Measurements from ENCODE around the gene PDS5A. TPM values are rescaled to one million over a fixed set of nuclear protein-coding genes. Genes with fewer than 3 reads are reported as not detected.
"Not testable (repeated sequence)": the region's sequence is repeated elsewhere in the genome, so short reads cannot be mapped to it uniquely, and the experiment has no call there.

PDS5A gene
- total RNA-seq, 1 donor from 2014 or later = 53.3 TPM

DNA sequence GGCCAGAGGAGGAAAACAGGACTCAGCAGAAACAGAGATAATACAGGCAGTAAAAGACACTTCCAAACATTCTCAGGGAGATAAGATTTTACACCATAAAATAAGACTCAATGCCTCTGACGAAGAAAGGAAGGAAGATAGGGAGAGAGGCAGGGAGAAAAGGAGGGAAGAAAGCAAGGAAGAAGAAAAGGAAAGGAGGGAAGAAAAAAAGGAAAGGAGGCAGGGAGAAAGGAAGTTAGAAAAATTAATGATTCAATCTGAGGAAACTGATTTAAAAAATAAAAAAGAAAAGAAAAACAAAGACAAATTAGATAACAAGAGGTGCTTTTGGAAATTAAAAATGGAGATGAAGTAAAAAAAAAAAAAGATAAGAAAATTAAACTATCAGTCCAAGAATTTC, 72.1 kb downstream of the PDS5A start:
- Mint-ChIP-seq H3K36me3 (ENCODE audit: low read depth) (peaks cover 6% of the 10 kb centered on the region), H3K27ac (ENCODE audit: unreplicated experiment) (peak overlapping the region; percentile 41), H3K9me3 (ENCODE audit: low read depth) (no peaks in the 10 kb centered on the region), H3K4me1 (ENCODE audit: low read depth) (peaks cover 4% of the 10 kb centered on the region), H3K4me3 (ENCODE audit: unreplicated experiment) (no peak overlapping the region), H3K27me3 (ENCODE audit: low read depth) (no peaks in the 10 kb centered on the region)
- no peak for DNase-seq (ENCODE audit: low spot score)
- TF ChIP-seq, protein P1, sequence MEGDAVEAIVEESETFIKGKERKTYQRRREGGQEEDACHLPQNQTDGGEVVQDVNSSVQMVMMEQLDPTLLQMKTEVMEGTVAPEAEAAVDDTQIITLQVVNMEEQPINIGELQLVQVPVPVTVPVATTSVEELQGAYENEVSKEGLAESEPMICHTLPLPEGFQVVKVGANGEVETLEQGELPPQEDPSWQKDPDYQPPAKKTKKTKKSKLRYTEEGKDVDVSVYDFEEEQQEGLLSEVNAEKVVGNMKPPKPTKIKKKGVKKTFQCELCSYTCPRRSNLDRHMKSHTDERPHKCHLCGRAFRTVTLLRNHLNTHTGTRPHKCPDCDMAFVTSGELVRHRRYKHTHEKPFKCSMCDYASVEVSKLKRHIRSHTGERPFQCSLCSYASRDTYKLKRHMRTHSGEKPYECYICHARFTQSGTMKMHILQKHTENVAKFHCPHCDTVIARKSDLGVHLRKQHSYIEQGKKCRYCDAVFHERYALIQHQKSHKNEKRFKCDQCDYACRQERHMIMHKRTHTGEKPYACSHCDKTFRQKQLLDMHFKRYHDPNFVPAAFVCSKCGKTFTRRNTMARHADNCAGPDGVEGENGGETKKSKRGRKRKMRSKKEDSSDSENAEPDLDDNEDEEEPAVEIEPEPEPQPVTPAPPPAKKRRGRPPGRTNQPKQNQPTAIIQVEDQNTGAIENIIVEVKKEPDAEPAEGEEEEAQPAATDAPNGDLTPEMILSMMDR (IDR thresholded peaks at IDR 0.05) = no peak

DNA sequence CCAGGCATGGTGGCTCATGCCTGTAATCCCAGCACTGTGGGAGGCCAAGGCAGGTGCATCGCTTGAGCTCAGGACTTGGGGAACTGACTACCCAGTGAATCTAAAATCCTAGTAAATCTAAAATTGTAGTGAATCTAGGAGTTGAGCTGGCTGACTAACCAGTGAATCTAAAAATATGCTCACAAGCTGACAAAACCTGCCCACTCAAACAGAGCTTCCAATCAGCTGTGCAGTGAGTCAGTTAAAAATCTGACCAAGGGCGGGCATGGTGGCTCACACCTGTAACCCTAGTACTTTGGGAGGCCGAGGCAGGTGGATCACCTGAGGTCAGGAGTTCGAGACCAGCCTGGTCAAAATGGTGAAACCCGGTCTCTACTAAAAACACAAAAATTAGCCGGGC, 72.7 kb downstream of the PDS5A start:
- H3K36me3 Mint-ChIP-seq (ENCODE audit: low read depth); H3K4me3 Mint-ChIP-seq (ENCODE audit: unreplicated experiment); H3K9me3 Mint-ChIP-seq (ENCODE audit: low read depth); DNase-seq (ENCODE audit: low spot score); H3K4me1 Mint-ChIP-seq (ENCODE audit: low read depth); H3K27ac Mint-ChIP-seq (ENCODE audit: unreplicated experiment); H3K27me3 Mint-ChIP-seq (ENCODE audit: low read depth): not testable (repeated sequence)

DNA sequence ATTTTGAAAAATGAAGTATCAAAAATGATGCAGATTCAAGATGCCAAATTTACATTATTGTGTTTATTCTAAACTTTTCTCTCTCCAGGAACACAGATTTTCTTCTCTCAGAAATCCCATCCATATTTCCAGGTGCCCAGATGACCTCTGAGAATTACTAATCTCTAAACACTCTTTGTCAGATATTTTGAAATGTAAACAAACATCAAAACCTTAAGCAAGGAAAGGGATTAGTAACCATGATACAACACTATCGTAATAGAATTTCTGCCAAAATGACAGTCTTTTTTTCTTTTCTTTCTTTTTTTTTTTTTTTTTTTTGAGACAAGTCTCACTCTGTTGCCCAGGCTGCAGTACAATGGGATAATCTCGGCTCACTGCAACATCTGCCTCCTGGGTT, 76.7 kb downstream of the PDS5A start:
- Mint-ChIP-seq H3K27ac (ENCODE audit: unreplicated experiment) (no peak overlapping the region), H3K27me3 (ENCODE audit: low read depth) (no peaks in the 10 kb centered on the region), H3K9me3 (ENCODE audit: low read depth) (no peaks in the 10 kb centered on the region), H3K36me3 (ENCODE audit: low read depth) (peaks cover 24% of the 10 kb centered on the region), H3K4me1 (ENCODE audit: low read depth) (no peaks in the 10 kb centered on the region), H3K4me3 (ENCODE audit: unreplicated experiment) (no peak overlapping the region)
- DNase-seq (ENCODE audit: low spot score) = no peak
- TF ChIP-seq, protein P1 (IDR thresholded peaks at IDR 0.05) = no peak

DNA sequence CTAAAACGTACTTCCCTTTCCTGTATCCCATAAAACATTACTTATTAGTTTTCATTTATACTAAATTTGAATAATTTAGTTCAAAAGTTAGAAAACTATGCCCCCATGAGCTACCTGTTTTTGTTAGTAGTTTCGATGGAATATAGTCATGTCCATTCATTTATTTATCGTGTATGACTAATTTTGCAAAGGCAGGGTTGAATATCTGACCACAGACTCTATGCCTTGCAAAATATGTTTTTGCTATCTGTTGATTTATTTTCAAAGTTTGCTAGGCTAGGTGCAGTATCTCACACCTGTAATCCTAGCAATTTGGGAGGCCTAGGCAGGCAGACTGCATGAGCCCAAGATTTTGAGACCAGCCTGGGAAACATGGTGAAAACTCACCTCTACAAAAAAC, 78.4 kb downstream of the PDS5A start:
- Mint-ChIP-seq H3K9me3 (ENCODE audit: low read depth) (no peaks in the 10 kb centered on the region), H3K36me3 (ENCODE audit: low read depth) (peaks cover 22% of the 10 kb centered on the region), H3K27me3 (ENCODE audit: low read depth) (no peaks in the 10 kb centered on the region), H3K4me3 (ENCODE audit: unreplicated experiment) (no peak overlapping the region), H3K27ac (ENCODE audit: unreplicated experiment) (no peak overlapping the region), H3K4me1 (ENCODE audit: low read depth) (no peaks in the 10 kb centered on the region)
- TF ChIP-seq, protein P1 (IDR thresholded peaks at IDR 0.05) = no peak
- DNase-seq (ENCODE audit: low spot score) = no peak

DNA sequence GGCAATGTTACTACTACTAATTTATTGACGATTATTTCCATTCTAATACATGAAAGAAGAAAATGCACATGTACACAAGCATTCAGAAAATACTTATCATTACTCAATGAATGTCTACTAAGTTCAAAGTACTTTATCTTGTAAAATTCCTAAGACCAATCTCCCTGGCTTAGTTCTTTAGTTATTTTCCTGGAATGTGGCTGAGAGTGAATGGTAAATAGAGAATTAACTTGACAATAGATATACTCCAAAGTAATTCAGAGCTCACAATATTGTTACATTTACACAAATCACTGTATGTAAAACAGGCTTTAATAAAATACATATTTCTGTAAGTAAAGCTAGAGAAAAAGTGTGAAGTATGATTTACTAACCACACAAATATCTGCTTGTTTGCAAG, 79.7 kb downstream of the PDS5A start:
- no peaks in the 10 kb centered on the region for H3K9me3 Mint-ChIP-seq (ENCODE audit: low read depth)
- H3K27ac Mint-ChIP-seq (ENCODE audit: unreplicated experiment) = no peak overlapping the region
- H3K4me3 Mint-ChIP-seq (ENCODE audit: unreplicated experiment) = no peak overlapping the region
- DNase-seq (ENCODE audit: low spot score) = no peak
- TF ChIP-seq, protein P1 (IDR thresholded peaks at IDR 0.05) = no peak
- no peaks in the 10 kb centered on the region for H3K4me1 Mint-ChIP-seq (ENCODE audit: low read depth)
- H3K36me3 Mint-ChIP-seq (ENCODE audit: low read depth) = peaks cover 24% of the 10 kb centered on the region
- no peaks in the 10 kb centered on the region for H3K27me3 Mint-ChIP-seq (ENCODE audit: low read depth)

DNA sequence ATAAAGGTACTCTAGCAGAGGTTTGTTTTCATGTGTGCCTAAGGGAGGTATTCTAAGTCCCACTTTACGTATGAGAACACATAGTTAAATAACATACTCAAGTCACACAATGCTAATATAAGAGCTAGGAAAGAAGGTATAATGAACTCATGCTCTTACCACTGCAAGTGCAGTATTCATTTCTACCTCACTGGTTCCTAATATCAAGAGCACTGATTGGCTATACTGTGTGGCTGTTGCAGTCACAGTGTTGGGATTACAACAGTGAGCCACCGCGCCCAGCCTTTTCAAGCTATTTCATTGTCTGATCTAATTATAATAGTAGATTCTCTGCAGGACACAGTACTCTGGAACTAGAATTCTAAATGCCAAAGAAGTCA, 84.0 kb downstream of the PDS5A start:
- H3K27ac Mint-ChIP-seq (ENCODE audit: unreplicated experiment) = no peak overlapping the region
- peaks cover 24% of the 10 kb centered on the region for H3K36me3 Mint-ChIP-seq (ENCODE audit: low read depth)
- TF ChIP-seq, protein P1 (IDR thresholded peaks at IDR 0.05) = no peak
- no peak overlapping the region for H3K4me3 Mint-ChIP-seq (ENCODE audit: unreplicated experiment)
- DNase-seq (ENCODE audit: low spot score) = no peak
- H3K4me1 Mint-ChIP-seq (ENCODE audit: low read depth) = peaks cover 5% of the 10 kb centered on the region
- H3K27me3 Mint-ChIP-seq (ENCODE audit: low read depth) = no peaks in the 10 kb centered on the region
- no peaks in the 10 kb centered on the region for H3K9me3 Mint-ChIP-seq (ENCODE audit: low read depth)
